Ovary (tissue), 9 donors: Measurements from ENCODE around the gene MARCHF2. TPM values are rescaled to one million over a fixed set of nuclear protein-coding genes. Genes with fewer than 3 reads are reported as not detected.

Experiments
- DNase-seq, 5 donors: peaks; one replicate each; pipeline ENCODE4 v3.0.0-alpha.2; 2019 to 2020
- H3K27ac ChIP-seq, 2 donors: fragments of 200-600 bp; one replicate each; pipeline versions ENCODE4 v1.5.1 to v1.8.0; 2019 to 2022
- H3K27me3 ChIP-seq: fragments of 200-600 bp; one replicate; pipeline ENCODE4 v1.8.0; 2022
- H3K36me3 ChIP-seq: fragments of 200-600 bp; sonication (generic); one replicate; pipeline ENCODE4 v1.5.1; 2019
- H3K4me1 ChIP-seq: one replicate; pipeline ENCODE4 v1.8.1; 2013; ENCODE audit warnings: mild to moderate bottlenecking, moderate library complexity; ENCODE audit not compliant: insufficient read depth
- H3K4me3 ChIP-seq: fragments of 200-600 bp; sonication (generic); one replicate; pipeline ENCODE4 v1.5.1; 2017
- H3K9me3 ChIP-seq, 2 donors: fragments of 200-600 bp in 1 of 2; sonication (generic) in 1 of 2; one replicate each; pipeline versions ENCODE4 v1.5.1 to v1.8.1; 2013 to 2019; ENCODE audit warnings: mild to moderate bottlenecking in 1 of 2, moderate library complexity in 1 of 2
- CTCF ChIP-seq, 3 donors: fragments of 450-650 bp in 2 of 3; fragments of 200-600 bp in 1 of 3; IDR thresholded peaks; one replicate each; pipeline versions ENCODE4 v1.5.1 to v1.8.0; 2016 to 2022; ENCODE audit warnings: antibody characterized with exemption in 3 of 3, mild to moderate bottlenecking in 1 of 3
- EP300 ChIP-seq: sonication (generic); formaldehyde crosslinking; IDR thresholded peaks from one replicate; pipeline ENCODE4 v1.6.1; 2017; ENCODE audit warnings: antibody characterized with exemption
- POLR2A ChIP-seq: fragments of 450-650 bp; IDR thresholded peaks from one replicate; pipeline ENCODE4 v1.6.1; 2017; ENCODE audit warnings: antibody characterized with exemption, mild to moderate bottlenecking, moderate library complexity
- WGBS, 3 donors: extraction: QIAGEN DNeasy Blood & Tissue Kit in 1 of 3; methylation state at CpG; one replicate each; pipeline versions ENCODE4 v1.1.5 to v1.1.7; 2013 to 2017; 5-methylcytosine and 5-hydroxymethylcytosine counted together
- intact Hi-C, 4 donors: fragments of 100-400 bp; cut with DNase I; formaldehyde crosslinking; loops; one replicate each; pipeline versions ENCODE4 v1.11.0 to v1.15.1; 2022 to 2023
- polyA plus RNA-seq, 2 donors: library from polyadenylated mRNA; stranded (reverse); fragments of 200-250 nt in 1 of 2; fragments of 350-450 nt in 1 of 2; fragmentation: Illumina TruSeq in 1 of 2; extraction: RNeasy Lipid Tissue Mini Kit (QIAGEN cat#74804) in 1 of 2; gene quantifications; one replicate each; pipeline ENCODE4 v1.2.3, GENCODE V29; 2013 to 2014
- total RNA-seq, 7 donors: library from RNA; depleted of rRNA in 2 of 7; stranded (reverse); fragments of >200 nt in 2 of 7; fragmentation: NEBNext Ultra II Directional in 3 of 7; extraction: Animal tissue kit (Norgen Biotek cat#: 25700) in 3 of 7; gene quantifications; one replicate each; pipeline versions ENCODE4 v1.1.0 to v1.2.4, GENCODE V29; 2016 to 2023
- donor health status: DM: no; HTN: no; CAD: no; lungs with moderate emphysema.
- donor health status: DM: no; HTN: no; CAD: no.
- donor health status: Bipolar disorder and iron deficiency.
- donor health status: DM: yes; HTN: yes; CAD: no.
- donor health status: DM: no; HTN: no; CAD: no.
- donor health status: DM: yes; HTN: yes; CAD: no.

Gene MARCHF2
- total and polyA plus RNA-seq, 9 donors: 13.8 to 62.7 (median 24.7) TPM

GRCh38 chr19:8386990-8387389 is 26.1 kb upstream of the MARCHF2 start:
- Histone ChIP-seq H3K27me3 (no peaks in the 10 kb centered on the region), H3K36me3 (no peaks in the 10 kb centered on the region), H3K9me3 (no peaks in the 10 kb centered on the region), H3K27ac (no peak overlapping the region), H3K4me3 (no peak overlapping the region), H3K4me1 (peaks cover 10% of the 10 kb centered on the region)
- intact Hi-C loops: no loop called here
- WGBS, 3 donors: 96 to 99% (median 97%) methylated on average over 4 of the region's 4 CpGs
- no peak for TF ChIP-seq POLR2A
- TF ChIP-seq CTCF (IDR thresholded peaks at IDR 0.05): no peak
- no peak for TF ChIP-seq EP300
- DNase-seq: no peak

GRCh38 chr19:8387688-8388611 is 25.2 kb upstream of the MARCHF2 start:
- H3K27me3 ChIP-seq: no peaks in the 10 kb centered on the region
- no peaks in the 10 kb centered on the region for H3K36me3 ChIP-seq
- intact Hi-C loops: no loop called here
- no peak for DNase-seq
- WGBS, 3 donors: 89 to 90% (median 89%) methylated on average over 16 of the region's 16 CpGs
- no peak overlapping the region for H3K4me3 ChIP-seq
- no peaks in the 10 kb centered on the region for H3K9me3 ChIP-seq
- no peak overlapping the region for H3K27ac ChIP-seq
- peaks cover 10% of the 10 kb centered on the region for H3K4me1 ChIP-seq
- no peak for TF ChIP-seq EP300
- TF ChIP-seq POLR2A: no peak
- TF ChIP-seq CTCF (IDR thresholded peaks at IDR 0.05): no peak

GRCh38 chr19:8388612-8388958 is 24.5 kb upstream of the MARCHF2 start:
- no peaks in the 10 kb centered on the region for H3K27me3 ChIP-seq
- intact Hi-C loops: no loop called here
- no peaks in the 10 kb centered on the region for H3K36me3 ChIP-seq
- peaks cover 14% of the 10 kb centered on the region for H3K4me1 ChIP-seq
- H3K9me3 ChIP-seq: no peaks in the 10 kb centered on the region
- TF ChIP-seq EP300 (no peak), CTCF (IDR thresholded peaks at IDR 0.05) (no peak), POLR2A (no peak)
- H3K27ac ChIP-seq: no peak overlapping the region
- WGBS, 3 donors: 52 to 62% (median 53%) methylated on average over 2 of the region's 2 CpGs
- H3K4me3 ChIP-seq: no peak overlapping the region
- DNase-seq: no peak

GRCh38 chr19:8389891-8390616 is 23.1 kb upstream of the MARCHF2 start, which contains the start of gene RAB11B:
Gene RAB11B, plus strand, starts transcription at chr19:8390360. Its CDS starts 57 bp downstream, at chr19:8390417.
- Histone ChIP-seq H3K36me3 (no peaks in the 10 kb centered on the region), H3K4me3 (peak within 1 kb of the TSS; percentile 91), H3K27ac (peak within 1 kb of the TSS; percentile 100), H3K4me1 (peaks cover 19% of the 10 kb centered on the region), H3K27me3 (no peaks in the 10 kb centered on the region), H3K9me3 (no peaks in the 10 kb centered on the region)
- intact Hi-C loops: no loop called here
- WGBS, 3 donors: 0% methylated on average over 45 to 70 of the region's 70 CpGs
- peak; percentile 98 to 100 (median 99) for DNase-seq
- TF ChIP-seq POLR2A: peak; percentile 84
- no peak for TF ChIP-seq CTCF (IDR thresholded peaks at IDR 0.05)
- TF ChIP-seq EP300: peak; percentile 75
